Cerebellar cortex (tissue), 1 donor: ENCODE measurements around the gene MAGI3.
"Not testable (repeated sequence)": the region's sequence is repeated elsewhere in the genome, so short reads cannot be mapped to it uniquely, and the experiment has no call there.

Source experiments
- DNase-seq: peaks from one replicate; pipeline ENCODE4 v3.0.0-alpha.2; 2015; ENCODE audit warnings: low spot score

MAGI3 gene

DNA sequence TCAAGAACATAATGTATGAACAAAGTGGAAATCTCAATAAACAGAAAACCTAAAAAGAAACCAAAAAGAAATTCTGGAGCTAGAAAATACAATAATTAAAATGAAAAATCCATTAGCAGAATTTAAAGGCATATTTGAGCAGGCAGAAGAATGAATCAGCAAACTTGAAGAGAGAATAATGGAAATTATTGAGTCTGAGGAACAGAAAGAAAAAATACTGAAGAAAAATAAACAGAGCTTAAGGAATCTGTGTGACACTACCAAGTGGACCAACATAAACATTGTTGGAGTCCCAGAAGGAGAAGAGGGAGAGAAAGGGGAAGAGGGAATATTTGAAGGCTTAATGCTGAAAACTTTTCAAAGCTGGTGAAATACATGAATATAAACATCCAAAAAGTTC lies 54.5 kb downstream of the MAGI3 start:
- no peak for DNase-seq

DNA sequence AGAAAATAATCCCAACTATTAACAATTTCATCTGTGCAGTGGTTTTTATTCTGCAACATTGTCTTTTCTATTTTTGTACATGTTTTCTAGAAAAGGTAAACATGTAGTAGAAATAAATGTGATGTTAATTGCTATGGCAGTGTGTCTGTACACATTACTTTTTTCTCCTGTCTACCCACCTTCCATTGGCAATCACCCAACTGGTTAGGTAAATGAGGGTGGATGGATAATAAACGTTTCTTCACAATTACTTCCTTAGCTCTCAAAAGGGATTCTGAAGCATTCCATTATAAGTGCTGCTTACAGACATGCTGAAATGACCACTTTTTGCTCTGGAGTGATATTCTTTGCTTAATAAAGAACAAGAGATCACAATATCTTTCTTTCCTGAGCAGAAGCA lies 61.4 kb downstream of the MAGI3 start:
- DNase-seq, result no peak

DNA sequence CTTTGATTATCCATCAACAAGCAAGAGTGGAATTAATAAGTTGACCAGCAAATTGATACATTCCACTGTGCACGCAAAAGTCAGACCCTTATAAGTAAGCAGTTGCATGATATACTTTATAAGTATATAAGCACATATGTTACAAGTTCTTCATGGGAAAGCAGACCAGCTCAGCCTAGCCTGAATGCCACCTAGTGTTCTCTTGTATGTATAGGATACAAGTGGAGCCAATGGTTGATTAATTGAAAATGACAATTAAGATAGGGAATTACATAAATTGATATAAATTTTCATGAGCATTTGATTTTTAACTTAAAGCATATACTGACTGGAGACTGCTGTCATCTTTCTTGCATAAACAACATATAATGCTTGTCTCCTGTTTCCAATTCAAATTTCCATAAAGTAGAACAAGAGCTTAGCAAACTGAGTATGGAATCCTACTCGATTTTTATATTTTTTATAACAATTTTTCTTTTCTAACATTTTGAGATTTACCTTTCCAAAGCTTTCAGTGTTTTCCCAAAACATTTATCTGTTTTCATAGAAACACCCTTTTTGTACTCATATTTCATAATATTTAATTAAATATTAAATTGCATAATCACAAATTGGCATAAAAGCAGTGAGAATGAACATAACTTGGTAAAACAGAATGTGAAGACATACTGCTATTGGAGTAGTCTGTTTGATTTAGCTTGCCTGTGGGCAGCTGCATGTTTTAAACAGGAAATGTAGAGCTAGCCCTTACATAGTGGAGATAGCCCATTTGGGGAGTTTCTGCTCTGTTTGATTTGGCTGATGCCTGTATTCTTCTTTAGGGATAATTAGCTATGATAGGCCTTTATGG lies 62.8 kb downstream of the MAGI3 start:
- peak; percentile 18 for DNase-seq

DNA sequence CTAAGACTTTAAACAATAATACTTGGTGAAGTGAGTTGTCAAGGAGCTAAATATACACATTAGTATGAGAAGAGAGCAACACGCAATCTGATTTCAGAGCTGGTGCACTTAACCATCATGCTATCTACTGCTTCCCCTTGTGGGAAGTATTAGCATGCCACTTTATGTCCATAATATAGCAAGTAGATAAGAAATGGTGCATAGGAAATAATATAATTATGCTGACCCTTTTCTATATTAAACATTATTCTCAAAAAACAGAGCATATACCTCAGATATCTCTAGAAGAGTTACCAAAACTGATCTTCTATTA lies 63.4 kb downstream of the MAGI3 start:
- no peak for DNase-seq

DNA sequence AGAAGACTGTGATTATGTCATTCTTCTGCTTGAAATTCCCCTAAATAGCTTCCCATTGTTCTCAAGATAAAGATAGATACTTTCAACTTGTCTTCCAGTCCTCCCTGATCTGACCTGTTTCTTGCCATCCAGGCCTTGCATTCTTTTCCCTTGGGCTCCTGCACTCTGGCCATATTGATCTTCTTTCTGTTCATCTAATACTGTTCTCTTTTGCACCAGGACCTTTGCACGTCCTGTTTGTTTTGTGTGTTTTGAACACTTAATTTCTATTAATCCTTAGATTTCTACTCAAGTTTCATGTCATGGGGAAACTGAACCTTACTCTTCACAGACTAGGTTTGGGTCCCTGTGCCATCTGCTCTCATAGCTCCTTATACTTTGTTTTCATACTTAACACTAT lies 65.1 kb downstream of the MAGI3 start:
- no peak for DNase-seq

DNA sequence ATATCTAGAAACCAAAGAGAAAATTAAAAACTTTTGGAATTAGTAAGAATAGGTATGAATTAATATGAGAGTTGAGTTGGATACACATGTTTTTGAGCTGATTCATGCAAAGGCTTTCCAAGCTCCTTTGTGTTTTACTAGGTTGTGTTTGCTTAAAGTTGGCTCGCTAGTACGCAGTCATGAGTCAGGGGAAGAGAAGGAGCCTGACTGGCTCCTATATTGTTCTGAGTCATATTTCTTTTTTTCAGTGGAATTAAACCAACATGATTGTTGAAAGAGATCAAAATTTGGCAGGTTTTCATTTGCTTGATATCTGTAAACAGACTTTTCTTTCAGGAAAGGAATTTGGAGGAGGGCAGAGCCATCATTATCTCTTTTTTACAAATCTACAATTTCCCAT lies 66.7 kb downstream of the MAGI3 start:
- no peak for DNase-seq

DNA sequence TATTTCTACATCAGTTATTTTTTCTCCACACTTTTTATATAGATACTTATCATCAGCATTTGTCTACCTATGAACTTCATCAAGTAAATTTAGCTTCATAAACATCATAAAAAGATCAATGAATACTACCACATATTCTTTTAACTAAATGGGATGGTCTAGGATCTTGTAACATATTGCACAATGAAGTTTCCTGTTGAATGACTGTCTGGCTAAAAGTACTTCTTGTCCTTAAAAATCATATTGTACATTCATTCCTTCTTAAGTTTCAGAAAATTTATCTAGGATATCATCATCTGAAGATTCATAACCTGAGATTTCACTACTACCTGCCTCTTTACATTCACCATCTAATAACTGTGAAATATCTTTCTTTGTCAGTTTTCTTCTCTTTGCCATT lies 69.0 kb downstream of the MAGI3 start:
- no peak for DNase-seq

DNA sequence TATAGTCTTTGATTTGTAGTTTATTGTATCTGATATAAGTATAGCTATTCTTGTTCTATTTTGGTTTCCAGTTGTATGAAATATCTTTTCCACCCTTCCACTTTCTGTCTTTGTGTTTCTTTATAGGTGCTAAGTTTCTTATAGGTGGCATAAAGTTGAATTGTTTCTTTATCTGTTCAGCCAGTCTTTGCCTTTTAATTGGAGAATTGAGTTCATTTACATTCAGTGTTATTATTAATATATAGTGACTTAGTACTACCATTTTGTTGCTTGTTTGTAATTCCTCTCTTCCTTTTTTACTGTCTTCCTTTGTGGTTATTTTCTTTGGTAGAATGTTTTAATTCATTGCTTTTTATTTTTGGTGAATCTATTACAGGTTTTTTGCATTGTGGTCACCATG lies 77.7 kb downstream of the MAGI3 start:
- no peak for DNase-seq

DNA sequence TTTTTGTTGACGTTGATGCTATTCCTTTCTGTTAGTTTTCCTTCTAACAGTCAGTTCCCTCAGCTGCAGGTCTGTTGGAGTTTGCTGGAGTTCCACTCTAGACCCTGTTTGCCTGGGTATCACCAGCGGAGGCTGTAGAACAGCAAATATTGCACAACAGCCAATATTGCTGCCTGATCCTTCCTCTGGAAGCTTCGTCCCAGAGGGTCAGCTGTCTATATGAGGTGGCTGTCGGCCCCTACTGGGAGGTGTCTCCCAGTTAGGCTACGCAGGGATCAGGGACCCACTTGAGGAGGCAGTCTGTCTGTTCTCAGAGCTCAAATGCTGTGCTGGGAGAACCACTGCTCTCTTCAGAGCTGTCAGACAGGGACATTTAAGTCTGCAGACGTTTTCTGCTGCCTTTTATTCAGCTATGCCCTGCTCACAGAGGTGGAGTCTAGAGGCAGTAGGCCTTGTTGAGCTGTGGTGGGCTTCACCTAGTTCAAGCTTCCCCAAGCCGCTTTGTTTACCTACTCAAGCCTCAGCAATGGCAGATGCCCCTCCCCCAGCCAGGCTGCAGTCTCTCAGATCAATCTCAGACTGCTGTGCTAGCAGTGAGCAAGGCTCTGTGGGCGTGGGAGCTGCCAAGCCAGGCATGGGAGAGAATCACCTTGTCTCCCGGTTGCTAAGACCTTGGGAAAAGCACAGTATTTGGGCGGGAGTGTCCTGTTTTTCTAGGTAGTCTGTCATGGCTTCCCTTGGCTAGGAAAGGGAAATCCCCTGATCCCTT lies 88.3 kb downstream of the MAGI3 start:
- not testable (repeated sequence) for DNase-seq

DNA sequence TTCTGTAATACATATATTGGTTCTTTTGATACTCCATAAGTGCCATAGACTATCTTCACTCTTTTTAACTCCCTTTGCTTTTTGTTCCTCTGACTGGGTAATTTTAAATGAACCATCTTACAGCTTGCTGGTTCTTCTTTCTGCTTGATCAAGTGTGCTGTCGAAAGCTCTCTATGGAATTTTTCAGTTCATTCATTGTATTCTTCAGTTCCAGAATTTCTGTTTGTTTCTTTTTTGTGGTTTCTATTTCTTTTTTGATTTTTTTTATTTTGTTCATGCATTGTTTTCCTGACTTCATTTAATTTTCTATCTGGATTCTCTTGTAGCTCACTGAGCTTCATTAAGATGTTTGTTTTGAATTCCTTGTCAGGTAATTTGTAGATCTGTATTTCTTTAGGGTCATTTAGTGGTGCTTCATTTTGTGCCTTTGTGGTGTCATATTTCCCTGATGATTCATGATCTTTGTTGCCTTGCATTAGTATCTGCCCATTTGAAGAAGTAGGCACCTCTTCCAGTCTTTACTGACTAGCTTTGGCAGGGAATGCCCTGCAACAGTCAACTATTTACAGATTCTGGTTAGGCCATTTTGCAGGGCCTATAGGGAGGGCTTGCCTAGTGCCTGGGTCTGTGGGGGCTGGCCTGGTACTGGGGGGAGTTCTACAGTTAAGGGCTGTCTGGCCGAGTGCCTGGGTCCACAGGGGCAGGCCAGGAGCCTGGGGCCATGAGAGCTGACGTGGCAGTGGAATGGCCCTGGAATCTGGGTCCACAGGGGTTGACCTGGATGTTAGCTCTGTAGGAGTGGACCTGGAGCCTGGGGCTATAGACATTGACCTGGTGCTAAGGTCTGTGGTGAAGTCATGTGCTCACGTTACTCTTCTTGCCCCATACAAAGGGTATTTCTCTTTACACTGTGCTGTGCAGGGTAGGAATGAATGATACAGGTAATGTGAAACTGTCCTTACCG lies 89.7 kb downstream of the MAGI3 start:
- DNase-seq, result no peak

DNA sequence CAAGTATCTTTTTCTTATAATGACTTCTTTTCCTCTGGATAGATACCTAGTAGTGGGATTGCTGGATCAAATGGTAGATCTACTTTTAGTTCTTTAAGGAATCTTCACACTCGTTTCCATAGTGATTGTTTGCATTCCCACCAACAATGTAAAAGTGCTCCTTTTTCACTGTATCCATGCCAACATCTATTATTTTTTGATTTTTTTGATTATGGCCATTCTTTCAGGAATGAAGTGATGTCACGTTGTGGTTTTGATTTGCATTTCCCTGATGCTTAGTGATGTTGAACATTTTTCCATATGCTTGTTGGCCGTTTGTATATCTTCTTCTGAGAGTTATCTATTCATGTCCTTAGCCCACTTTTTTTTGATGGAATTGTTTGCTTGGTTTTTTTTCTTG lies 94.8 kb downstream of the MAGI3 start:
- not testable (repeated sequence) for DNase-seq

DNA sequence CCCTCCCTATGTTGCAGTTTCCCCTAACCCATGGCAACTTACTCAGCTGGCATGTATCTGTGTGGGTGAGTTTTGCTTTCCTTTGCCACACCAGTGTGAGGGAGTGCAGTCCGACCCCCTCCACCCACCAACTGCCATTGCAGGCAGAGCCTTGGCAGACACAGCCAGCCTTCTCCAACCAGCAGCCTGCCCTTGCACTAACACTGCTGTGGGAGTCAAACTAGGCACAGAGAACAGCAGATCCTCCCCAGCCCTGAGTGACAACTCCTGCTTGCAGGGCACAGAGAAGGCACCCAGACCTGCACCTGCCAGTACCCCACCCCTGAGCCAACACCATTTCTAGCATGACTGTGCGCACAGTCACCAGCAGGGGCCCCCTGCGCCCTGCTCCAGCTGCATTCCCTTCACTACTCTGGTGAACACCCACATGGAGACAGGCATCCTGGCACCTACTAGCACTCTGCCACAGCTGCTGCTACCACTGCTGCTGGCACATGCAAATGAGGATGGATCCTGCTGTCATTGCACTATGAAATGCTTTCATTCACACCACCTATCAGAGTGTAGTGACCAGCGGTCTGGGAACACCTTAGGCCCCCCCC lies 98.4 kb downstream of the MAGI3 start:
- no peak for DNase-seq

DNA sequence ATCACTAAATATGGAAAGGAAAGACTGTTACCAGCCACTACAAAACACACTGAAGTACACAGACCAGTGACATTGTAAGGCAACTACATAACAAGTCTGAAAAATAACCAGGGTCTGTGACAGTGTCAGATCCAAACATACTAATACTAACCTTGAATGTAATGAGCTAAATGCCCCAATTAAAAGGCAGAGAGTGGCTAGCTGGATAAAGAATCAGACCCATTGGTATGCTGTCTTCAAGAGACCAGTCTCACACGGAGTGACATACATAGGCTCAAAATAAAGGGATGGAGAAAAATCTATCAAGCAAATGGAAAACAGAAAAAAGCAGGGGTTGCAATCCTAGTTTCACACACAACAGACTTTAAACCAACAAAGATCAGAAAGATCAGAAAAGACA lies 100.1 kb downstream of the MAGI3 start:
- no peak for DNase-seq

DNA sequence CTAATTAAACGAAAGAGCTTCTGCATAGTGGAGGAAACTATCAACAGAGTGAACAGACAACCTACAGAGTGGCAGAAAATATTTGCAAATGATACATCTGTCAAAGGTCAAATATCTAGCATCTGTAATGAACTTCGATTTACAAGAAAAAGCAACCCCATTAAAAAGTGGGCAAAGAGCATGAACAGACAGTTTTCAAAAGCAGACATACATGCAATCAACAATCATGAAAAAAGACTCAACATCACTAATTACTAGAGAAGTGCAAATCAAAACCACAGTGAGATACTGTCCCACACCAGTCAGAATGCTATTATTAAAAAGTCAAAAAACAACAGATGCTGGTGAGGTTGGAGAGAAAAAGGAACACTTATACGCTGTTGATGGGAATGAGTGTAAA lies 103.2 kb downstream of the MAGI3 start:
- DNase-seq, result no peak

DNA sequence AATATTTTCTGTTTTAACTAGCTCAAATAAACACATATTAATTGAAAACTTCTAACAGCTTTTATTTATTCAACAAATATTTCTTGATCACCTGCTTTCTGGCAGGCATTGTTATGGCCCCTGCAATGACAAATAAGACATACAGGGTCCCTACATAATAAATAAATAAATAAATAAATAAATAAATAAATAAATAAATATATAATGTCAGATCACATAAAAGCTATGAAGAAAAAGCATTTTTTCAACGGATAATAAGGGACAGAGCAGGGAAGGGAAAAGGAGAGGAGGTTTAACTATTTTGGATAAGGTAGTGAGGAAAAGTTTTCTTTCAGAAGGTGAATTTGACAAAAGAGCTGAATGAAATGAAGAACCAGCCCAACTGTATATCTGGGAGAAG lies 115.0 kb downstream of the MAGI3 start:
- no peak for DNase-seq

DNA sequence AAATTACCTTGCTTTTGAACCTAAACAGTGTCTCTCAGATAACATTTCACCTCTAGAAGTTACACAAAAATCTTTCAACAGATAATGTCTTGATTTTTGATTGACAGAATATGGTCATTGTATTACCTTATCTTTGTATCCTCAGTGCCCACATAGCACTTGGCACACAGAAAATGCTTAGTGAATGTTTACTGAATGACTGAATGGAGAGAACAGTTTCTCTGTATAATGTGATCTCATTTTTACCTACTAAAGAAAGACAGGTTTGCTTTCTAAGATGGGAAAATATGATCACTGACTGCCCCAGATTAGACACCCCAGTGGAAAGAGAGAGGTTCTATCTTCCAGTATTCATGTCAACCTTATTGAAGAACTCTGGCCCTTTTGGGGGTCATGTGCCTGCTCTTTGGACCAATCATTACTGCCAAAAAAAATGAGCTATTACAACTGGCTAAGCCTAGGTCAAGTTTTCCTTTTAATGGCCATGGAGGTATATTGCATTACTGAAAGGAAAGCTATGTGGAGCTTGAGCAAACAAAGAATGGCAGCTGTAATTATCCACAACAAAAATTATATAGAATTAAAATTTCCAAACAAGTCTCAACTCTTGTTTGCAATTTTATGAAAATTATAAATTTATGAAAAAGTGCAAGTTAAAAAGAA lies 117.4 kb downstream of the MAGI3 start:
- no peak for DNase-seq

DNA sequence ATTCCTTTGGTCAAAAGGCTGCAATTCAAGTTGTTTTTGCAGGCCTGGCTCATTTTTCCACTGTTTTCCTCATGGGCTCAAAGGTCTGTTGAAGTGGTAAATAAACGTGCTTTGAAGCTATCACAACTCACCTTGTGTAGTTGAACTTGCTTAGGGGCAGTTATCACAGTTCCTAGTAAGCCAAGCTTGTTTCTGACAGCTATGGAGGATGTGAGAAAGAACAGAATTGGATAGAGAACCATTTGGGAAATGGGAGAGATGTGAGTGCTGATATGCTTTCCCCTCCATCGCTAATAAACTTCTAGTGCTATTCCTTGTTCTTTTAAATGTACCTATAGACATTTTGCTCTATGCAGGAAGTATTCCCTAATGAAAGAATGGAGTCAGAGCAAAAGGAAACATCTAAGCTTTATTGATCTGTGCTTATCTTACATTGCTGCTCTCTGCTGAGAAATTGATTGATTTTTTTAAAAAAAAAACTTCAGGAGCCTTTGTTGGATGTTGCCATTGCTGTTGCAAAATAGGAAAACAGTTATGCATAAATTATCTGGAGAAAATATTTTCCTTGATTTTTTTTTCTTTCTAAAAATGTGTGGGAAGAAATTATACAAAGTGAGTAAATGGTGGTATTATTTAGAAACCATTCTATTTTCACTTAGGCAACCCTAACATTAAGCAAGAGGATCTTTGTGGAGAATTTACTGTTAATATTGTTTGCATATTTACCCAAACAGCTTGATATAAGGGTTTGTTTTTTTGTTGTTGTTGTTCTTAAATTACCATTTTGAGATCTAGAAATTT lies 118.2 kb downstream of the MAGI3 start:
- no peak for DNase-seq

DNA sequence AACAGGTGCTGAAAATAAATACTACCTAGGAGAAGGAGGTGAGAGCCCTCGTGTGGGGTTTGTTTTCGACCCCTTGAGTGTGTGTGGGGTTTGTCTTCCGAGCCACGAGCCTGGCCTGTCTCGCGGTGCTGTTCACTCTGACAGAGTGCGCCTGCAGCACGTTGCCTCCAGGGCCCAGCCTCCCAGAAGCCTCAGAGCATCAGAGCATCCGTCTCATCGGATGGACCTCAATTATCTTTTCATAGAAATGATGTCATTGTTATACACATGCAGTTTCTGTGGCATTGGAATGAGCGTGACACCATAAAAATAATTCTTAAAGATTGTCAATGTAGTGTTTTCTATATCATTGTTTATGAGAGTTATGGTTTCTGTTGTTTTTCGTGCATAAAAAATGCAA lies 119.5 kb downstream of the MAGI3 start:
- DNase-seq, result not testable (repeated sequence)

DNA sequence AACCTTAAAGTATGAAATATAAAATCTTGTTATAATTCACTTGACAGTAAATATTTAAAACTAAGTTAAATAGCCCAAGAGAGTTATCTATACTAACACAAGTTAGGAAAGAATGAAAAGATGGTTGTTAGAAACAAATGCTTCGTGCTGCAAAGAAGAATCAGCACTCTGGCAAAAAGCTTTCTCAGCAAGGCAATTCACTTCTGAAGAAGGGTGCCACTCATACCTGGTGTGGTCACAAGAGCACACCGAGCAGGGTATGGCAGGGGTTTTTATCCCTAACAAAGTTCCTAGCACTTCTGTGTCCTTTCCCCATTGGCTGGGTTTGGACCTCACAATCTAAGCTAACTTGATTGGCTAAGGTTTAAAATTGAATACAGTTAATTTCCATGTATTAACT lies 121.0 kb downstream of the MAGI3 start:
- no peak for DNase-seq

DNA sequence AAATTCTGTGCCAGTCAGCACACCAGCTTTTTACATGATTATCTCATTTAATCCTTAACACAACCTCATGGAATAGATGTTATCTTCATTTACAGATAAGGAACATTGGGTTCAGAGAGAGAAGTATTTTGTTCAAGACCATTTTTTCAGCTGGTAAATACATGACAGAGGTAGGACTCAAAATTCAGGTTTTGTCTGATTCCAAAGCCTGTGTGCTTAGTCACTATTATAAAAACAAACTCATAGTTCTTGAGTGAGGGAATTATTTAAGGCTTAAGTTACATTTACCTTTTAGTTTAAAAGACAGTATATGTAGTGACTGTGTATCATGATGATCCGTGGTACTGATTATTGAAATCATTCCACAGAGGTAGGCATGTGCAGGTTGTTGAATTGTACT lies 125.2 kb downstream of the MAGI3 start:
- DNase-seq, result no peak

DNA sequence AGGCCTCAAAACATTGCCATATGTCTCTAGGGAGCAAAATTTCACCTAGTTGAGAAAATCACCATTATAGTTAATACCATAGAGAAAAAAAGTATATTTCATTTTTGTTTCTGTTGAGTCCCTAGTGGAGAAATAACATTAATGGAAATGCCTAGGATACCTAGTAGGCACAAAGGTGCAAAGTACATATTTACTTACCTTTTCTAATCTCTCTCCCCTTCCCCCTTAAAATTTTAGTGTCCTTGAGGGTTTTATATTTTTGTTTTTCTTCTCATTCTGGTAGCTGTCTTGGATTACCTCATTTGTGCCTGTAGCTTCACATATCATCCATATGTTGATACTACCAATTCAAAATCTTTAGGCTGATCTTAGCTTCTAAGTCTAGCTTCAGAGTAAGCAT lies 127.0 kb downstream of the MAGI3 start:
- DNase-seq, result no peak
